ENCODE measurements around the gene AADACL2. TPM values are rescaled to one million over a fixed set of nuclear protein-coding genes. Genes with fewer than 3 reads are reported as not detected.

Gene AADACL2
- total RNA-seq, 1 donor from 2014 or later: not detected

GRCh38 chr3:151707216-151707615 lies 26.5 kb upstream of the AADACL2 start:
- H3K4me3 ChIP-seq (ENCODE audit: low read depth, low read length): no peak overlapping the region
- DNase-seq (ENCODE audit: low read depth): no peak
- TF ChIP-seq CTCF (conservative IDR thresholded peaks at IDR 0.05; ENCODE audit: low read depth, low read length): no peak

GRCh38 chr3:151708868-151709267 lies 24.9 kb upstream of the AADACL2 start:
- no peak for DNase-seq (ENCODE audit: low read depth)
- H3K4me3 ChIP-seq (ENCODE audit: low read depth, low read length): no peak overlapping the region
- no peak for TF ChIP-seq CTCF (conservative IDR thresholded peaks at IDR 0.05; ENCODE audit: low read depth, low read length)

GRCh38 chr3:151709847-151710246 lies 23.9 kb upstream of the AADACL2 start:
- H3K4me3 ChIP-seq (ENCODE audit: low read depth, low read length): no peak overlapping the region
- no peak for TF ChIP-seq CTCF (conservative IDR thresholded peaks at IDR 0.05; ENCODE audit: low read depth, low read length)
- DNase-seq (ENCODE audit: low read depth): no peak

GRCh38 chr3:151721294-151721693 lies 12.4 kb upstream of the AADACL2 start:
- H3K4me3 ChIP-seq (ENCODE audit: low read depth, low read length): no peak overlapping the region
- TF ChIP-seq CTCF (conservative IDR thresholded peaks at IDR 0.05; ENCODE audit: low read depth, low read length): no peak
- no peak for DNase-seq (ENCODE audit: low read depth)

- no peak overlapping the region for H3K4me3 ChIP-seq (ENCODE audit: low read depth, low read length)
- no peak for TF ChIP-seq CTCF (conservative IDR thresholded peaks at IDR 0.05; ENCODE audit: low read depth, low read length)
- DNase-seq (ENCODE audit: low read depth): no peak
These were observed 10.9 kb upstream of the AADACL2 start for GRCh38 chr3:151722856-151723255.

- DNase-seq (ENCODE audit: low read depth): peak; percentile 15
- no peak overlapping the region for H3K4me3 ChIP-seq (ENCODE audit: low read depth, low read length)
- no peak for TF ChIP-seq CTCF (conservative IDR thresholded peaks at IDR 0.05; ENCODE audit: low read depth, low read length)
These were observed 8.9 kb upstream of the AADACL2 start for GRCh38 chr3:151724576-151725562.

- no peak for DNase-seq (ENCODE audit: low read depth)
- TF ChIP-seq CTCF (conservative IDR thresholded peaks at IDR 0.05; ENCODE audit: low read depth, low read length): no peak
- no peak overlapping the region for H3K4me3 ChIP-seq (ENCODE audit: low read depth, low read length)
These were observed 7.7 kb upstream of the AADACL2 start for GRCh38 chr3:151726016-151726415.
